Measurements from ENCODE around the gene POMGNT1. TPM values are rescaled to one million over a fixed set of nuclear protein-coding genes. Genes with fewer than 3 reads are reported as not detected.

The POMGNT1 gene
- total RNA-seq, 1 donor, result 42.0 TPM

GRCh38 chr1:46211051-46211450 lies 12.8 kb upstream of the POMGNT1 start:
- DNase-seq (ENCODE audit: low read depth in 2 of 3, low spot score in 2 of 3), result no peak

GRCh38 chr1:46210561-46210960 lies 12.3 kb upstream of the POMGNT1 start:
- DNase-seq (ENCODE audit: low read depth in 2 of 3, low spot score in 2 of 3), result no peak

- no peak for DNase-seq (ENCODE audit: low read depth in 2 of 3, low spot score in 2 of 3)
These were observed 8.2 kb upstream of the POMGNT1 start for GRCh38 chr1:46206399-46206798.

- no peak for DNase-seq (ENCODE audit: low read depth in 2 of 3, low spot score in 2 of 3)
These were observed 7.6 kb upstream of the POMGNT1 start for GRCh38 chr1:46205791-46206190.

GRCh38 chr1:46205141-46205540 lies 6.9 kb upstream of the POMGNT1 start:
- DNase-seq (ENCODE audit: low read depth in 2 of 3, low spot score in 2 of 3), result no peak

GRCh38 chr1:46204406-46204742 lies 6.1 kb upstream of the POMGNT1 start:
- DNase-seq (ENCODE audit: low read depth in 2 of 3, low spot score in 2 of 3), result no peak

GRCh38 chr1:46203738-46204405 lies 5.6 kb upstream of the POMGNT1 start:
- no peak for DNase-seq (ENCODE audit: low read depth in 2 of 3, low spot score in 2 of 3)

- DNase-seq (ENCODE audit: low read depth in 2 of 3, low spot score in 2 of 3), result no peak
These were observed 1.1 kb upstream of the POMGNT1 start for GRCh38 chr1:46199233-46199749.

GRCh38 chr1:46197560-46197963 lies 672 bp downstream of the POMGNT1 start:
- DNase-seq (ENCODE audit: low read depth in 2 of 3, low spot score in 2 of 3), result no peak

- DNase-seq (ENCODE audit: low read depth in 2 of 3, low spot score in 2 of 3), result no peak
These were observed 1.6 kb downstream of the POMGNT1 start for GRCh38 chr1:46196609-46197008.

GRCh38 chr1:46194641-46195193 lies 3.5 kb downstream of the POMGNT1 start:
- no peak for DNase-seq (ENCODE audit: low read depth in 2 of 3, low spot score in 2 of 3)

GRCh38 chr1:46193984-46194570 lies 4.2 kb downstream of the POMGNT1 start:
- DNase-seq (ENCODE audit: low read depth in 2 of 3, low spot score in 2 of 3), result no peak

- DNase-seq (ENCODE audit: low read depth in 2 of 3, low spot score in 2 of 3), result no peak
These were observed 4.9 kb downstream of the POMGNT1 start for GRCh38 chr1:46193285-46193684.

GRCh38 chr1:46192171-46192570 lies 6.1 kb downstream of the POMGNT1 start:
- no peak for DNase-seq (ENCODE audit: low read depth in 2 of 3, low spot score in 2 of 3)

GRCh38 chr1:46191033-46191701 lies 7.1 kb downstream of the POMGNT1 start:
- no peak for DNase-seq (ENCODE audit: low read depth in 2 of 3, low spot score in 2 of 3)

GRCh38 chr1:46190539-46190938 lies 7.7 kb downstream of the POMGNT1 start:
- no peak for DNase-seq (ENCODE audit: low read depth in 2 of 3, low spot score in 2 of 3)

GRCh38 chr1:46188295-46189030 lies 9.8 kb downstream of the POMGNT1 start:
- DNase-seq (ENCODE audit: low read depth in 2 of 3, low spot score in 2 of 3), result no peak

- no peak for DNase-seq (ENCODE audit: low read depth in 2 of 3, low spot score in 2 of 3)
These were observed 10.9 kb downstream of the POMGNT1 start for GRCh38 chr1:46187106-46187869.

GRCh38 chr1:46186076-46186475 lies 12.2 kb downstream of the POMGNT1 start:
- no peak for DNase-seq (ENCODE audit: low read depth in 2 of 3, low spot score in 2 of 3)

GRCh38 chr1:46184920-46185658 lies 13.1 kb downstream of the POMGNT1 start:
- no peak for DNase-seq (ENCODE audit: low read depth in 2 of 3, low spot score in 2 of 3)
